Left ventricle myocardium inferior (tissue), 1 donor: ENCODE results near the gene SRP9. TPM values are rescaled to one million over a fixed set of nuclear protein-coding genes. Genes with fewer than 3 reads are reported as not detected.

Experiments
- DNase-seq: peaks from one replicate; pipeline ENCODE4 v3.0.0-alpha.2; 2020
- H3K27ac ChIP-seq: fragments of 200-600 bp; replicated peaks from 2 replicates; pipeline ENCODE4 v1.8.0; 2021
- H3K27me3 ChIP-seq: fragments of 200-600 bp; 2 replicates; pipeline ENCODE4 v1.8.0; 2021; ENCODE audit warnings: low read depth
- H3K36me3 ChIP-seq: fragments of 200-600 bp; 2 replicates; pipeline ENCODE4 v1.8.0; 2021
- H3K4me1 ChIP-seq: fragments of 200-600 bp; 2 replicates; pipeline ENCODE4 v1.8.0; 2021
- H3K4me3 ChIP-seq: fragments of 200-600 bp; 2 replicates; pipeline ENCODE4 v1.8.0; 2021; ENCODE audit warnings: mild to moderate bottlenecking, moderate library complexity
- H3K9me3 ChIP-seq: fragments of 200-600 bp; replicated peaks from 2 replicates; pipeline ENCODE4 v1.8.0; 2021
- CTCF ChIP-seq: fragments of 200-600 bp; IDR thresholded peaks from 2 replicates; pipeline ENCODE4 v1.8.0; 2021; ENCODE audit warnings: antibody characterized with exemption, mild to moderate bottlenecking, borderline replicate concordance
- intact Hi-C: fragments of 100-400 bp; cut with micrococcal nuclease; formaldehyde crosslinking; loops from one replicate; pipeline ENCODE4 v1.11.0; 2022
- long read RNA-seq: library from polyadenylated mRNA; unstranded; transcript quantifications from one replicate; pipeline ENCODE4 v2.0.0, GENCODE V29; 2021
- total RNA-seq: library from RNA; stranded (reverse); fragmentation: NEBNext Ultra II Directional; extraction: Animal tissue kit (Norgen Biotek cat#: 25700); gene quantifications from one replicate; pipeline ENCODE4 v1.2.1, GENCODE V29; 2021
- donor health status: DM: no; HTN: yes; CAD: no; lungs with severe emphysema.

Gene SRP9
- 205 TPM for total RNA-seq
- long read RNA-seq, transcript SRP9-201 (3 exons, 1,480 nt) = major isoform, 269 of 297 reads
- long read RNA-seq, transcript SRP9-203 (4 exons, 1,596 nt) = minor isoform, 16 of 297 reads
- long read RNA-seq, partial matches to known transcripts = 0 of 297 reads
- long read RNA-seq, other reads (novel, unspliced or antisense) = 12 of 297 reads

GRCh38 chr1:225777583-225778336, at the start of gene SRP9:
Gene SRP9 (plus strand): TSS chr1:225777826. CDS start chr1:225777941, 115 bp downstream.
- peak within 1 kb of the TSS; percentile 75 for H3K4me3 ChIP-seq
- H3K9me3 ChIP-seq = no peaks in the 10 kb centered on the region
- DNase-seq = peak; percentile 99
- H3K27ac ChIP-seq = peak within 1 kb of the TSS; percentile 91
- TF ChIP-seq CTCF = peak; percentile 92
- peaks cover 61% of the 10 kb centered on the region for H3K4me1 ChIP-seq
- no peaks in the 10 kb centered on the region for H3K27me3 ChIP-seq
- intact Hi-C loops = loop anchor here (5.0 to 10.0 kb wide), 2 partner anchors 35 to 123 kb away; partner anchors contain the start of genes ENAH and EPHX1
- H3K36me3 ChIP-seq = peaks cover 5% of the 10 kb centered on the region

GRCh38 chr1:225731491-225731890, 46.1 kb upstream of the SRP9 start:
- Histone ChIP-seq H3K27me3 (no peaks in the 10 kb centered on the region), H3K4me1 (peaks cover 16% of the 10 kb centered on the region), H3K27ac (no peak overlapping the region), H3K36me3 (no peaks in the 10 kb centered on the region), H3K4me3 (no peak overlapping the region), H3K9me3 (no peaks in the 10 kb centered on the region)
- intact Hi-C loops = no loop called here
- DNase-seq = no peak
- TF ChIP-seq CTCF = no peak

- no peak for DNase-seq
- TF ChIP-seq CTCF = no peak
These were observed 44.4 kb upstream of the SRP9 start for GRCh38 chr1:225733254-225733653.

GRCh38 chr1:225735252-225736149, 42.1 kb upstream of the SRP9 start:
- no peak for TF ChIP-seq CTCF
- intact Hi-C loops = no loop called here
- H3K4me1 ChIP-seq = peaks cover 25% of the 10 kb centered on the region
- H3K27me3 ChIP-seq = no peaks in the 10 kb centered on the region
- H3K27ac ChIP-seq = peak overlapping the region; percentile 79
- H3K36me3 ChIP-seq = no peaks in the 10 kb centered on the region
- no peaks in the 10 kb centered on the region for H3K9me3 ChIP-seq
- peak; percentile 68 for DNase-seq
- H3K4me3 ChIP-seq = no peak overlapping the region

More at GRCh38 chr1:225733254-225733653, 44.4 kb upstream of the SRP9 start:
- Histone ChIP-seq H3K27ac (no peak overlapping the region), H3K4me1 (peaks cover 25% of the 10 kb centered on the region), H3K4me3 (no peak overlapping the region), H3K27me3 (no peaks in the 10 kb centered on the region), H3K9me3 (no peaks in the 10 kb centered on the region), H3K36me3 (no peaks in the 10 kb centered on the region)
- intact Hi-C loops = no loop called here

- intact Hi-C loops = no loop called here
- no peak for TF ChIP-seq CTCF
- Histone ChIP-seq H3K27ac (peak overlapping the region; percentile 79), H3K4me1 (peaks cover 25% of the 10 kb centered on the region), H3K27me3 (no peaks in the 10 kb centered on the region), H3K9me3 (no peaks in the 10 kb centered on the region), H3K36me3 (no peaks in the 10 kb centered on the region), H3K4me3 (no peak overlapping the region)
- no peak for DNase-seq
These were observed 41.1 kb upstream of the SRP9 start for GRCh38 chr1:225736437-225737098.
